Choroid plexus epithelial cell (primary cell): ENCODE measurements around the gene TIMP3.
A peak's percentile ranks its signal among the peaks of the same experiment; 100 is the strongest.
"Not testable (repeated sequence)": the region's sequence is repeated elsewhere in the genome, so short reads cannot be mapped to it uniquely, and the experiment has no call there.

Experiments used
- DNase-seq: peaks from one replicate; pipeline ENCODE4 v3.0.0-alpha.2; 2010; ENCODE audit warnings: low read depth
- H3K4me3 ChIP-seq: 2 replicates; pipeline ENCODE4 v1.5.1; 2011; ENCODE audit warnings: low read depth, mild to moderate bottlenecking, control low read depth, low read length, moderate library complexity
- CTCF ChIP-seq: conservative IDR thresholded peaks from 2 replicates; pipeline ENCODE4 v1.5.1; 2011; ENCODE audit warnings: low read depth, mild to moderate bottlenecking, control low read depth, inconsistent platforms, low read length, moderate library complexity

TIMP3 gene

GRCh38 chr22:32801537-32802236 lies at the start of gene TIMP3:
Gene TIMP3, plus strand, starts transcription at chr22:32801705. Its CDS starts 297 bp downstream, at chr22:32802002.
- peak within 1 kb of the TSS; percentile 76 for H3K4me3 ChIP-seq
- peak; percentile 5 for TF ChIP-seq CTCF
- DNase-seq = peak; percentile 83

- DNase-seq = peak; percentile 12
- no peak overlapping the region for H3K4me3 ChIP-seq
- TF ChIP-seq CTCF = no peak
These were observed 49.2 kb upstream of the TIMP3 start for GRCh38 chr22:32752326-32752725.

GRCh38 chr22:32752816-32753520 lies 48.5 kb upstream of the TIMP3 start:
- DNase-seq = peak; percentile 79
- H3K4me3 ChIP-seq = no peak overlapping the region
- TF ChIP-seq CTCF = no peak

- TF ChIP-seq CTCF = no peak
- H3K4me3 ChIP-seq = no peak overlapping the region
- DNase-seq = no peak
These were observed 47.9 kb upstream of the TIMP3 start for GRCh38 chr22:32753591-32753990.

GRCh38 chr22:32754413-32755041 lies 47.0 kb upstream of the TIMP3 start:
- peak; percentile 57 for DNase-seq
- no peak for TF ChIP-seq CTCF
- H3K4me3 ChIP-seq = no peak overlapping the region

GRCh38 chr22:32757086-32757762 lies 44.3 kb upstream of the TIMP3 start:
- DNase-seq, H3K4me3 ChIP-seq: not testable (repeated sequence)

- TF ChIP-seq CTCF = no peak
- no peak overlapping the region for H3K4me3 ChIP-seq
- DNase-seq = no peak
These were observed 42.6 kb upstream of the TIMP3 start for GRCh38 chr22:32758866-32759385.
